SU-DHL-6 (cell line): Measurements from ENCODE around the gene CHST5.

Experiments
- EZH2phosphoT487 ChIP-seq: fragments of 200-600 bp; sonication (generic), shearing (Covaris generic); conservative IDR thresholded peaks from 2 replicates; pipeline ENCODE4 v1.6.1; 2018; ENCODE audit warnings: mild to moderate bottlenecking, antibody characterized with exemption, low read length, moderate library complexity, mixed read lengths
- TF ChIP-seq, protein P1 (sequence below): fragments of 200-600 bp; sonication (generic); IDR thresholded peaks from one replicate; pipeline ENCODE4 v1.5.1; 2017; ENCODE audit warnings: antibody characterized with exemption, mild to moderate bottlenecking, low read length, moderate library complexity; ENCODE audit not compliant: insufficient read depth, poor library complexity, severe bottlenecking

DNA sequence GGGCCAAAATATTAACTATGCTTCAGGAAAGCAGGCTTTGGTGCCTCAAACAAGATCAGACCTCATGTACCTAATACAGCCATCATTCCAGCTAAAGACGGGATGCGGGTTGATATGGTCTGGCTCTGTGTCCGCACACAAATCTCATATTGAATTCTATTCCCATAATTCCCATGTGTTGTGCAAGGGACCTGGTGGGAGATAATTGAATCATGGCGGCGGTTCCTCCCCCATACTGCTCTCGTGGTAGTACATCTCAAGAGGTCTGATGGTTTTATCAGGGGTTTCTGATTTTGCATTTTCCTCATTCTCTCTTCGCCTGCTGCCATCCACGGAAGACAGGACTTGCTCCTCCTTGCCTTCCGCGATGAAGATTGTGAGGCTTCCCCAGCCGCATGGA is 21.6 kb downstream of the CHST5 start:
- TF ChIP-seq, protein P1, sequence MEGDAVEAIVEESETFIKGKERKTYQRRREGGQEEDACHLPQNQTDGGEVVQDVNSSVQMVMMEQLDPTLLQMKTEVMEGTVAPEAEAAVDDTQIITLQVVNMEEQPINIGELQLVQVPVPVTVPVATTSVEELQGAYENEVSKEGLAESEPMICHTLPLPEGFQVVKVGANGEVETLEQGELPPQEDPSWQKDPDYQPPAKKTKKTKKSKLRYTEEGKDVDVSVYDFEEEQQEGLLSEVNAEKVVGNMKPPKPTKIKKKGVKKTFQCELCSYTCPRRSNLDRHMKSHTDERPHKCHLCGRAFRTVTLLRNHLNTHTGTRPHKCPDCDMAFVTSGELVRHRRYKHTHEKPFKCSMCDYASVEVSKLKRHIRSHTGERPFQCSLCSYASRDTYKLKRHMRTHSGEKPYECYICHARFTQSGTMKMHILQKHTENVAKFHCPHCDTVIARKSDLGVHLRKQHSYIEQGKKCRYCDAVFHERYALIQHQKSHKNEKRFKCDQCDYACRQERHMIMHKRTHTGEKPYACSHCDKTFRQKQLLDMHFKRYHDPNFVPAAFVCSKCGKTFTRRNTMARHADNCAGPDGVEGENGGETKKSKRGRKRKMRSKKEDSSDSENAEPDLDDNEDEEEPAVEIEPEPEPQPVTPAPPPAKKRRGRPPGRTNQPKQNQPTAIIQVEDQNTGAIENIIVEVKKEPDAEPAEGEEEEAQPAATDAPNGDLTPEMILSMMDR: no peak
- TF ChIP-seq EZH2phosphoT487: no peak
